Gastrocnemius medialis (tissue), 4 donors: ENCODE results near the gene IQCM.

Experiments used
- POLR2A ChIP-seq, 2 donors: fragments of 450-650 bp; IDR thresholded peaks; one replicate each; pipeline ENCODE4 v1.6.1; 2017; ENCODE audit warnings: antibody characterized with exemption in 2 of 2, mild to moderate bottlenecking in 2 of 2, moderate library complexity in 2 of 2
- TF ChIP-seq, protein P1 (sequence below), 5 experiments: fragments of 450-650 bp in 3 of 5; fragments of 200-600 bp in 2 of 5; sonication (generic) in 2 of 5; IDR thresholded peaks in 4 of 5; conservative IDR thresholded peaks in 1 of 5; 1 replicate in 4 of 5; 2 replicates in 1 of 5; pipeline ENCODE4 v1.5.1; 2016 to 2019; ENCODE audit warnings: antibody characterized with exemption in 5 of 5, mild to moderate bottlenecking in 3 of 5, moderate library complexity in 3 of 5

DNA sequence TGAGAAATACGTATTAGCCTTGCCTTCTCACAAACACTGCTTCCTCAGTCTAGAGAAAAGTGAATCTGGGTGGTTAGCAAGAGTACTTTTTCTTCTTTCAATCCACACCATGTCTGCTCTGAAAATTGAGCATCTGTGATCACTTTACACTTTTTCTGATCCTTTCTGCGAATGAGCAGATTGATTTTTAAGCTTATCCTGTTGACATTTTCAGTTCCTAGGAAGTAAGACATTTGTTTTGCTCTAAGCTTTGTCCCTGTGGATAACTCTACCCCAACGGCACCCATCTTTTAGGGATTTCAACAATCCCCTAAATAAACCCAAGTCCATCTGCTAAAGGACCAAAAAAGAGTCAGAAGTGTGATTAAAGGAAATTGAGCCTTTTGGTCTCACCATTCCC lies 487.5 kb downstream of the IQCM start:
- TF ChIP-seq, protein P1, sequence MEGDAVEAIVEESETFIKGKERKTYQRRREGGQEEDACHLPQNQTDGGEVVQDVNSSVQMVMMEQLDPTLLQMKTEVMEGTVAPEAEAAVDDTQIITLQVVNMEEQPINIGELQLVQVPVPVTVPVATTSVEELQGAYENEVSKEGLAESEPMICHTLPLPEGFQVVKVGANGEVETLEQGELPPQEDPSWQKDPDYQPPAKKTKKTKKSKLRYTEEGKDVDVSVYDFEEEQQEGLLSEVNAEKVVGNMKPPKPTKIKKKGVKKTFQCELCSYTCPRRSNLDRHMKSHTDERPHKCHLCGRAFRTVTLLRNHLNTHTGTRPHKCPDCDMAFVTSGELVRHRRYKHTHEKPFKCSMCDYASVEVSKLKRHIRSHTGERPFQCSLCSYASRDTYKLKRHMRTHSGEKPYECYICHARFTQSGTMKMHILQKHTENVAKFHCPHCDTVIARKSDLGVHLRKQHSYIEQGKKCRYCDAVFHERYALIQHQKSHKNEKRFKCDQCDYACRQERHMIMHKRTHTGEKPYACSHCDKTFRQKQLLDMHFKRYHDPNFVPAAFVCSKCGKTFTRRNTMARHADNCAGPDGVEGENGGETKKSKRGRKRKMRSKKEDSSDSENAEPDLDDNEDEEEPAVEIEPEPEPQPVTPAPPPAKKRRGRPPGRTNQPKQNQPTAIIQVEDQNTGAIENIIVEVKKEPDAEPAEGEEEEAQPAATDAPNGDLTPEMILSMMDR (IDR thresholded peaks at IDR 0.05 in 4 of 5, conservative IDR thresholded peaks at IDR 0.05 in 1 of 5): no peak
- TF ChIP-seq POLR2A (IDR thresholded peaks at IDR 0.05): no peak
